HG03439 (cell line): ENCODE results near the gene KLRK1.
"Not testable (repeated sequence)": the region's sequence is repeated elsewhere in the genome, so short reads cannot be mapped to it uniquely, and the experiment has no call there.

ENCODE experiments used
- ATAC-seq: cut with Tn5 transposase; IDR thresholded peaks from one replicate; pipeline ENCODE4 v1.9.1; 2021; ENCODE audit warnings: mild to moderate bottlenecking, moderate library complexity; ENCODE audit not compliant: unreplicated experiment

Gene KLRK1

GRCh38 chr12:10390991-10391390 lies 1.1 kb upstream of the KLRK1 start:
- ATAC-seq: not testable (repeated sequence)

- ATAC-seq: no peak
Observed at GRCh38 chr12:10388624-10389413, 1.0 kb downstream of the KLRK1 start.

GRCh38 chr12:10387498-10387897 lies 2.3 kb downstream of the KLRK1 start:
- not testable (repeated sequence) for ATAC-seq

- no peak for ATAC-seq
Observed at GRCh38 chr12:10386857-10387256, 3.0 kb downstream of the KLRK1 start.

- no peak for ATAC-seq
Observed at GRCh38 chr12:10385166-10385613, 4.7 kb downstream of the KLRK1 start.

GRCh38 chr12:10384191-10384590 lies 5.7 kb downstream of the KLRK1 start:
- no peak for ATAC-seq

- ATAC-seq: no peak
Observed at GRCh38 chr12:10381928-10382628, 7.8 kb downstream of the KLRK1 start.

GRCh38 chr12:10378737-10379136 lies 11.1 kb downstream of the KLRK1 start:
- not testable (repeated sequence) for ATAC-seq

GRCh38 chr12:10374624-10375018 lies 15.2 kb downstream of the KLRK1 start:
- ATAC-seq: no peak

GRCh38 chr12:10372559-10372958 lies 17.3 kb downstream of the KLRK1 start:
- ATAC-seq: no peak

- ATAC-seq: not testable (repeated sequence)
Observed at GRCh38 chr12:10371893-10372535, 17.8 kb downstream of the KLRK1 start.

- no peak for ATAC-seq
Observed at GRCh38 chr12:10369557-10370415, 20.1 kb downstream of the KLRK1 start.

GRCh38 chr12:10368206-10369171 lies 21.4 kb downstream of the KLRK1 start:
- ATAC-seq: no peak

- ATAC-seq: not testable (repeated sequence)
Observed at GRCh38 chr12:10367714-10368113, 22.1 kb downstream of the KLRK1 start.

GRCh38 chr12:10366875-10367274 lies 23.0 kb downstream of the KLRK1 start:
- no peak for ATAC-seq

GRCh38 chr12:10365696-10366405 lies 24.0 kb downstream of the KLRK1 start:
- no peak for ATAC-seq

GRCh38 chr12:10364815-10365622 lies 24.8 kb downstream of the KLRK1 start:
- peak; percentile 68 for ATAC-seq
